Urinary bladder (tissue), 4 donors: ENCODE data around the gene UNK. TPM values are rescaled to one million over a fixed set of nuclear protein-coding genes. Genes with fewer than 3 reads are reported as not detected.
"Not testable (repeated sequence)": the region's sequence is repeated elsewhere in the genome, so short reads cannot be mapped to it uniquely, and the experiment has no call there.

Experiments used
- DNase-seq: peaks from one replicate; pipeline ENCODE4 v3.0.0-alpha.2; 2015; ENCODE audit errors: extremely low spot score
- H3K27ac ChIP-seq: one replicate; pipeline ENCODE4 v1.5.1; 2013; ENCODE audit warnings: low read depth, mild to moderate bottlenecking, moderate library complexity
- H3K36me3 ChIP-seq: one replicate; pipeline ENCODE4 v1.6.1; 2013; ENCODE audit warnings: mild to moderate bottlenecking, moderate library complexity; ENCODE audit not compliant: insufficient read depth
- H3K4me1 ChIP-seq: one replicate; pipeline ENCODE4 v1.6.1; 2013; ENCODE audit warnings: mild to moderate bottlenecking, moderate library complexity; ENCODE audit not compliant: insufficient read depth
- H3K4me3 ChIP-seq: one replicate; pipeline ENCODE4 v1.5.1; 2013; ENCODE audit warnings: low read depth, low read length
- WGBS: extraction: QIAGEN DNeasy Blood & Tissue Kit; methylation state at CpG from one replicate; pipeline ENCODE4 v1.1.7; 2013; 5-methylcytosine and 5-hydroxymethylcytosine counted together
- polyA plus RNA-seq: library from polyadenylated mRNA; stranded (reverse); fragments of 200-250 nt; gene quantifications from one replicate; pipeline ENCODE4 v1.2.3, GENCODE V29; 2013
- total RNA-seq: library from RNA; depleted of rRNA; stranded (reverse); fragments of >200 nt; gene quantifications from one replicate; pipeline ENCODE4 v1.2.3, GENCODE V29; 2014
- donor health status: healthy with polysubstance abuse.
- donor health status: healthy.

UNK gene
- total and polyA plus RNA-seq, 2 donors = 29.1 to 58.1 TPM

DNA sequence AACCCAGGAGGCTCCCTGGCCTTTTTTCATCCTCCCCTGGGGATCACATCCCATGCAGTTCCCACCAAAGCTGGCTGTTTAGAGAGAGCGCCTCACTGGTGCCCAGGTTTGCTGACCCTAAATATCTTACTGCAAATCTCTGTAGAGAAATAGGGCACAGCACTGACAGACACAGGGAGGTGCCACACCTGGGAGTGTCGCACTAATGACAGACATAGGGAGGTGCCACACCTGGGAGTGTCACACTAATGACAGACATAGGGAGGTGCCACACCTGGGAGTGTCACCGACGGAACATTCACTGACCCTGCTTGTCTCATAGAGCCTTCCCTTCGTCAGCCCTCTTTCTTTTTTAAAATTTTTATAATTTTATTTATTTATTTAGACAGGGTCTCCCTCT is 25.6 kb downstream of the UNK start:
- Histone ChIP-seq H3K36me3 (peaks cover 10% of the 10 kb centered on the region), H3K27ac (no peak overlapping the region)
- no peak for DNase-seq

DNA sequence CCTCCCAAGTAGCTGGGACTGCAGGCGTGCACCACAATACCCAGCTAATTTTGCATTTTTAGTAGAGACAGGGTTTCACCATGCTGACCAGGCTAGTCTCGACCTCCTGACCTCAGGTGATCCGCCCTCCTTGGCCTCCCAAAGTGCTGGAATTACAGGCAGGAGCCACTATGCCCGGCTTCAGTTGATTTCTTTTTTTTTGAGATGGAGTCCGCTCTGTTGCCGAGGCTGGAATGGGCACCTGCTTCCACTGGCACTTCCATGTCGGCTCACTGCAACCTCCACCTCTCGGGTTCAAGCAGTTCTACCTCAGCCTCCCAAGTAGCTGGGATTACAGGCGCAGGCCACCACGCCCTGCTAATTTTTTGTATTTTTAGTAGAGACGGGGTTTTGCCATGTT is 26.1 kb downstream of the UNK start:
- not testable (repeated sequence) for H3K27ac ChIP-seq, H3K4me1 ChIP-seq, DNase-seq, H3K4me3 ChIP-seq, H3K36me3 ChIP-seq
- WGBS = 95% methylated on average over 11 of the region's 11 CpGs

More for the DNA sequence above, 25.6 kb downstream of the UNK start:
- WGBS = 96% methylated on average over 5 of the region's 5 CpGs
- no peak overlapping the region for H3K4me3 ChIP-seq
- H3K4me1 ChIP-seq = no peaks in the 10 kb centered on the region

DNA sequence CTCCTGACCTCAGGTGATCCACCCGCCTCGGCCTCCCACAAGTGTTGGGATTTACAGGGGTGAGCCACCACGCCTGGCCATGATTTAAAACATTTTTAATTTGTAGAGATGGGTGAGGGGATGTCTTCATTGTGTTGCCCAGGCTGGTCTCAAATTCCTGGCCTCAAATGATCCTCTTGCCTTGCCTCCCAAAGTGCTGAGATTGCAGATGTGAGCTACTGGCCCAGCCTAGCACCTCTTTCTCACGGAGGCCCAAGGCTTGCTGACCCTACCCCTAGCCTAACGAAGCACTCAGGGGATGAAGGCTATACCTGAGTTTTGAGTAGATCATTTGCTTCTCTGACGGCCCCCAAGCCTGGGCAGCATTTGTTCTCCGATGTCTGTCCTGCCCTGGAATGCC is 26.6 kb downstream of the UNK start:
- Histone ChIP-seq H3K36me3 (peaks cover 10% of the 10 kb centered on the region), H3K27ac (no peak overlapping the region), H3K4me3 (no peak overlapping the region), H3K4me1 (no peaks in the 10 kb centered on the region)
- DNase-seq = no peak
- 95% methylated on average over 7 of the region's 7 CpGs for WGBS

DNA sequence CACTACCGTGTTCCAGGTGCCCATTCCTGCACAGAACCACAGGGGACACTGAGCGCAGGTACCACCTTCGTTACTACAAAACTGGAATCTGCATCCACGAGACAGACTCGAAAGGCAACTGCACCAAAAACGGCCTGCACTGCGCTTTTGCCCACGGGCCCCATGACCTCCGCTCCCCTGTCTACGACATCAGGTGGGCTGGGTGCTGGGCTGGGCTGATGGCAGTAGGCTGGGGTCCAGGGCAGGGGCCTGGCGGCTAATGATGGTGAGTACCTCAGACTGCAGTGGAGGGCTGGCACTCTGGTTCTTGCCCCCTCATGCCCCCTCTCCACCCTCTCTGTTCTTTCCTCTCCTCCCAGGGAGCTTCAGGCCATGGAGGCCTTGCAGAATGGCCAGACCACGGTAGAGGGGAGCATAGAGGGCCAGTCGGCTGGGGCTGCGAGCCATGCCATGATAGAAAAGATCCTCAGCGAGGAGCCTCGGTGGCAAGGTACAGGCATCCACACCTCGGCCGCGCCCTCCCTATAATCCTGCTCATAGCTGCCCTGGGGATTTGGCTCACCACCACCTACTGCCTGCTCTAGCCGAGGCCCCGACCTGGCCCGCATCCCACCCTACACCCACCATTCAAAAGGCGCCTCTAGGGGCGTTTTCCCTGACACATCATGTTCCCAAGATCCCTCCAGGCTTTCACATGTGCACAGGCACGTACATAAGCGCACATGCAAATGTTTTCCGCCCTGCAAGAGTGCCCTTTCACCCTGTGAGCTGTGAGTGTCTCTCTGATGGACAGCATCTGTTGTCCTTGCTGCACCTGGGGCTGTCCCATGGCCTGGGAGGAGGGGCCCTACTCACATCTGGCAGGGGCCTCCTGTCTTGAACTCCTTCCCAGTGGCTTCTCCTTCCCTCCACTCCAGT is 27.7 kb downstream of the UNK start:
- Histone ChIP-seq H3K27ac (no peak overlapping the region), H3K4me1 (no peaks in the 10 kb centered on the region), H3K4me3 (no peak overlapping the region), H3K36me3 (peaks cover 13% of the 10 kb centered on the region)
- DNase-seq = no peak
- WGBS = 86% methylated on average over 27 of the region's 27 CpGs

DNA sequence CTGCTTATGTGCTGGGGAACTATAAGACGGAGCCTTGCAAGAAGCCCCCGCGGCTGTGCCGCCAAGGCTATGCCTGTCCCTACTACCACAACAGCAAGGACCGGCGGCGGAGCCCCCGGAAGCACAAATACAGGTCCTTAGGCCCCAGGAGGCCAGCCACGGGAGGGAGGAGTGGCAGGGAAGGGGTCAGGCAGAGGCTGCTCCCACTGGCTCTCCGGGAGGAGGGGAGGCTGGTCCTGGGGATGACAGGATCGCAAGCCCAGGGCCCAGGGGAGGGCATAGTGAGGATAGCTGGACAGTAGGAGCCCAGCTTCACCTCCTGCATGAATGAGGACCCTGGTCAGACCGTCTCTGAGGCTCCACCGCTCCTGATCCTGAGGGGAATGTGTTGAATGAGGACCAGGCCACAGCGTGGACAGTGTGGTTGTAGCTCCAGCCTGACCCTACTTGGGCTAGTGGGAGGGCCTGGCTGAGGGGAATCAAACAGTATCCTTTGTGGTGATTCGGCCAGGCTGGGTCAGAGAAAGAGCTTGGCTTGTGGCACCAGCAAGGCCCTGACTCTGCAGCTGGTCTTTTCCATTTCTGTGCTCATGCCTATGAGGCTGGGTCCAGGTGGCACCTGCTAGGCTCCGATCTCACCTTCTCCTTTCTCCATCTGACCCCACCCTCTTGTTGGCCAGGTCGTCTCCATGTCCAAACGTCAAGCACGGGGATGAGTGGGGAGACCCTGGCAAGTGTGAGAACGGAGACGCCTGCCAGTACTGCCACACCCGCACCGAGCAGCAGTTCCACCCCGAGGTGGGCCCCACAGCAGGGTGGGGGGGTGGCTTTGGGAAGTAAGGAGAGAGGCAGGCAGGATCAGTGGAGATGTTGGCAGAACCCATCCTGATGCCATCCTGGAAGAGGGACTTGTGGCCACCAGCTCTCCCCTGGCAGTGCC is 28.7 kb downstream of the UNK start:
- WGBS = 86% methylated on average over 24 of the region's 24 CpGs
- DNase-seq = no peak
- Histone ChIP-seq H3K36me3 (peaks cover 16% of the 10 kb centered on the region), H3K27ac (no peak overlapping the region), H3K4me1 (no peaks in the 10 kb centered on the region), H3K4me3 (no peak overlapping the region)

DNA sequence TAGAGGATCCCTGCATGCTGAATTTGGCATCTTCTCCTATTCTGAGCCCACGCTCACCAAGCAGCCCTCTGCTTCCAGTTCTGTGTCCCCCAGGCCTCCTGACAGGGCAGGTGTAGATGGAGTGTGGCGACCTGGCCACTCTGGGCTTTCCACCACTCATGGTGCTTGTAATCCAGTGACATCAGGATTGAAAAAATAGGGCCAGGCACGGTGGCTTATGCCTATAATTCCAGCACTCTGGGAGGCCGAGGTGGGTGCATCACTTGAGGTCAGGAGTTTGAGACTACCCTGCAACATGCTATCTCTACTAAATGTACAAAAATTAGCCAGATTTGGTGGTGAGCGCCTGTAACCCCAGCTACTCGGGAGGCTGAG is 29.4 kb downstream of the UNK start:
- no peaks in the 10 kb centered on the region for H3K4me1 ChIP-seq
- H3K27ac ChIP-seq = no peak overlapping the region
- DNase-seq = no peak
- 86% methylated on average over 6 of the region's 6 CpGs for WGBS
- H3K36me3 ChIP-seq = peaks cover 16% of the 10 kb centered on the region
- no peak overlapping the region for H3K4me3 ChIP-seq

DNA sequence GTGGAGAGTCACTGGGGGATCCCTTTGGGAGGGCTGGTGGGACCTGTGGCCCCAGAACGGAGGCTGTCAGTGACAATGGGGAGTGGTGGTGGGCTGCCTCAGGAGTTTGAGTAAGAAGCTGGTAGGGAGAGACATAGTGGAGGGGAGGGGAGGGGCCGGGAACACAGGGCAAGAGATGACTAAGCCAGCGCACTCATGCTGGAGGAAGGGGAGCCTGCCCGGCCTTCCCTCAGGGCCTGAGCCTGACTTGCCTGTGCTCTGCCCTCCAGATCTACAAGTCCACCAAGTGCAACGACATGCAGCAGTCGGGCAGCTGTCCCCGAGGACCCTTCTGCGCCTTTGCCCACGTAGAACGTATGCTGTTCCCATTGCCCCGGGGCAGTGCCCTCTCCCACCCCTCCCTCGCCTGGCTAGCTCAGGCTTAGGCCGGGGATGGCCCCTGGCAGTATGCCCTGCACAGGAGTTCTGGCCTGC is 30.3 kb downstream of the UNK start:
- WGBS = 87% methylated on average over 13 of the region's 13 CpGs
- Histone ChIP-seq H3K4me1 (no peaks in the 10 kb centered on the region), H3K27ac (no peak overlapping the region), H3K36me3 (peaks cover 16% of the 10 kb centered on the region), H3K4me3 (no peak overlapping the region)
- no peak for DNase-seq

DNA sequence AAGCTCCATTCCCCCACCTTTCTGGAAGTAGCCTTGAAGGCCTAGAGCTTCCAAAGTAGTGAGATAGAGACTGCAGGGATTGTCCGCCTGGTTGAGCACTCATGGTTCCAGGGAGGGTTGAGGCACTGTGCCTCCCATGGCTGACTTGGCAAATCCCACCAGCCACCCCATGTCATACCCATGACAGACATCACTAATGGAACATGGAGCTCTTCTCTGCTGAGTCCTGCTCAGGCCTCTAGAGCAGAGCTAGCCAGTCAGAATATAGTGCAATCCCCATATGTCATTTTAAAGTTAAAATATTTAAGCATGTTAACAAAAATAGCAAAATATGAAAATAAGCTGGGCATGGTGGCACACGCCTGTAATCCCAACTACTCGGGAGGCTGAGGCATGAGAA is 30.8 kb downstream of the UNK start:
- Histone ChIP-seq H3K36me3 (peaks cover 16% of the 10 kb centered on the region), H3K4me1 (no peaks in the 10 kb centered on the region), H3K4me3 (no peak overlapping the region), H3K27ac (no peak overlapping the region)
- no peak for DNase-seq
- 94% methylated on average over 3 of the region's 3 CpGs for WGBS

DNA sequence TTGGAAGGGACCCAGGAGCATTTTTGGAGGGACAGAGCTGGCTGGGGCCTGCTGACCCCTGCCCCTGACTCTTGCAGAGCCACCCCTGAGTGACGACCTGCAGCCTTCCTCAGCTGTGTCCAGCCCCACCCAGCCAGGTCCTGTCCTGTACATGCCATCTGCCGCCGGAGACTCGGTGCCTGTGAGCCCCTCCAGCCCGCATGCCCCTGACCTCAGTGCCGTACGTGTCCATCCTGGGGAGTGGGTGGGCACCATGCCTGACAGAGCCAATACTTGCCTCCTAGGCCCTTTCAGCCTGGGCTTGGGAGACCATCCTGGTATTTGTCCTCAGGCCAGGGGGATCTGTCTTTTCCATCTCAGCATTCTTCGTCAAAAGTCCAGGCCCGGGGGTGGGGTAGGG is 32.1 kb downstream of the UNK start:
- WGBS = 88% methylated on average over 9 of the region's 9 CpGs
- Histone ChIP-seq H3K27ac (no peak overlapping the region), H3K4me3 (no peak overlapping the region), H3K36me3 (peaks cover 17% of the 10 kb centered on the region), H3K4me1 (no peaks in the 10 kb centered on the region)
- no peak for DNase-seq

DNA sequence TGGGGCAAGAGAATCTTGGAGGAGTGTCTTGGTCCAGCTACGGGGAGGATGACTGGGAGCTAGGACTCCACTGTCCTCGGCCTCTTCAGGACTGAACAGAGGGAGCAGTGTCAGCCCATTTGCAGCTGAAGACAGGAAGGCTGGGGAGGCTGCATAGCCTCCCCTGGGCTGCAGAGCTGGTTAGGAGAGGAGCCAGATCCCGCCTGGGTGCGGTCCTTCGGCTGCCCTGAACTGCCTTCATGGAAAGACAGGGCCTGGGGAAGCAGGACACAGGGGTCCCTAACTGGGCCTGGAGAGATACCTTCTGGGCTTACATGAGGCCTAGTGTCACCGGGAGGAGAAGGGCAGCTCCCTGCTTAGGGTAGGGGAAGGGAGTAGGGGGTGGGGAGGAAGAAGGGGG is 33.0 kb downstream of the UNK start:
- Histone ChIP-seq H3K27ac (no peak overlapping the region), H3K4me1 (no peaks in the 10 kb centered on the region), H3K4me3 (no peak overlapping the region), H3K36me3 (peaks cover 13% of the 10 kb centered on the region)
- 90% methylated on average over 6 of the region's 6 CpGs for WGBS
- DNase-seq = no peak

DNA sequence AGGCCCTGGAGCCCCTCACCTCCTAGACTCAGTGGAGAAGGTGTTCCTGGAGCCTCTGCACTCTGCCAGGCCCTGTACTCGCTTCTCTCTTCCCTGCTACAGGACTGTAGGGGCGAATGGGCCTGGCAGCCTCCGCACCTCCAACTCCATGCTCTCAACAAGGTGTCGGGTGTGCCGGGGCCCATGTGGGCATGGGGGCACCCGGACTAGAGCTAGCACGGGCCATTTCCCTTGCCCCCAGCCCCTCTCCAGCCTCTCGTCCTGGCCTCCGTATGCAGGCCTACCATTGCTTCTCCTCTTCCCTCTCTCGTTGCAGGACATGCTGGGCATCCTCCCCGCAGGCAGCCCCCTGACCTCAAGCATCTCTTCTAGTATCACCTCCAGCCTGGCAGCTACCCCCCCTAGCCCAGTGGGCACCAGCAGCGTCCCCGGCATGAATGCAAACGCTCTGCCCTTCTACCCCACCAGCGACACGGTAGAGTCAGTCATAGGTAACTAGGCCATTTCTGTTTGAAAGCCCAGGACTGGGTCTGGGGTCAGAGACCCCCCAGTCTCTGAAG is 33.8 kb downstream of the UNK start:
- H3K27ac ChIP-seq = no peak overlapping the region
- no peaks in the 10 kb centered on the region for H3K4me1 ChIP-seq
- WGBS = 91% methylated on average over 16 of the region's 16 CpGs
- no peak overlapping the region for H3K4me3 ChIP-seq
- DNase-seq = no peak
- peaks cover 11% of the 10 kb centered on the region for H3K36me3 ChIP-seq

DNA sequence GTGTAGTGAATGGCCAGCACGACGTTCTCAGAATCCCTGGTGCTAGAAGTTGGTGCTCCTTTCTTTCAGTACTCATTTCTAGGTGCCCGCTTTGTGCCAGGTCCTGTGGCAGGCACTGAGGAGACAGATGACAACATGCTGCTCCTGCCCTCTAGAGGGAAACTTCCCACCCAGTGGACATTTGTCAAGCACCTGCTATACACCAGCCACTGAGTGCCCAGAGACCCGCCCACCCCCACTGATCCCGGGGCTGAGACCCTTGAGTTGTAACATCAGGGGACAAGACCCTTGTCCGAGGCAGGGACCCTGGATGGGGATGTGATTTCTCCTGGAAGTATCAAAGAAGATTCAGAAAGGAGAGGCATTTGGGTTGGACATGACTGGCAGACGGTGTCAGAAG is 34.5 kb downstream of the UNK start:
- DNase-seq = no peak
- WGBS = 88% methylated on average over 7 of the region's 7 CpGs
- no peak overlapping the region for H3K4me3 ChIP-seq
- H3K4me1 ChIP-seq = no peaks in the 10 kb centered on the region
- no peak overlapping the region for H3K27ac ChIP-seq
- H3K36me3 ChIP-seq = peaks cover 11% of the 10 kb centered on the region

DNA sequence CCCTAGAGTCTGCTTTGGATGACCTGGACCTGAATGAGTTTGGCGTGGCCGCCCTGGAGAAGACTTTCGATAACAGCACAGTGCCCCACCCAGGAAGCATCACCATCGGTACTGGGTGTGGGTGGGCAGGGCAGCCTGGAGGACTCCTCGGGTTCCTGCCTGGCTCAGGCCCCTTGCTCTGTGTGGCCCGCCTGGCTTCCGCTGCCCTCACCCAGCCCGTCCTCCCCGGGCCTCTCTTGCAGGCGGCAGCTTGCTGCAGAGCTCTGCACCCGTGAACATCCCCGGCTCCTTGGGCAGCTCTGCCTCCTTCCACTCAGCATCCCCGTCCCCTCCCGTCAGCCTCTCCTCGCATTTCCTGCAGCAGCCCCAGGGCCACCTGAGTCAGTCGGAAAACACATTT is 35.1 kb downstream of the UNK start:
- no peak for DNase-seq
- Histone ChIP-seq H3K4me3 (no peak overlapping the region), H3K4me1 (no peaks in the 10 kb centered on the region), H3K27ac (no peak overlapping the region), H3K36me3 (peaks cover 11% of the 10 kb centered on the region)
- 85% methylated on average over 16 of the region's 16 CpGs for WGBS
